Fibroblast of lung (primary cell): ENCODE results near the gene TIMM13.

Experiments used
- EZH2 ChIP-seq: IDR thresholded peaks from 2 replicates; pipeline ENCODE4 v1.5.1; 2012; ENCODE audit warnings: low read length, control low read depth, mild to moderate bottlenecking; ENCODE audit errors: missing control alignments
- TF ChIP-seq, protein P1 (sequence below), 2 donors: IDR thresholded peaks in 1 of 2; conservative IDR thresholded peaks in 1 of 2; 1 replicate in 1 of 2; 2 replicates in 1 of 2; pipeline ENCODE4 v1.5.1; 2011 to 2012; ENCODE audit warnings: low read length in 2 of 2, control low read depth in 1 of 2, inconsistent platforms in 1 of 2, low read depth in 1 of 2, mild to moderate bottlenecking in 1 of 2

DNA sequence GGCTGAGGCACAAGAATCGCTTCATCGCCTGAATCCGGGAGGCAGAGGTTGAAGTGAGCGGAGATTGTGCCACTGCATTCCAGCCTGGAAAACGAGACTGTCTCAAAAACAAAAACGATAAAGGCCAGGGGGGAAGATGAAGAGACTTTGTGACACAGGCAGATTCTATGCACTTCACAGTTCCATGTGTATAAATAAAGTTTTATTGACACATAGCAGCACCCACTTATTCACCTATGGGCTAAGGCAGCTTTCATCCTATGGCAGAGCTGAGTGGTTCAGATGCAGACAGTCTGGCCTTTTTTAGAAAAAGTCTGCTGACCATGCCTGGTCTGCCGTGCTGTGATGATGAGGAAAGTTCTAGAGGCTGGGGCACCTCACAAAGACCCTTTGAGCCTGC lies 23.8 kb upstream of the TIMM13 start:
- TF ChIP-seq EZH2 = no peak
- TF ChIP-seq, protein P1, sequence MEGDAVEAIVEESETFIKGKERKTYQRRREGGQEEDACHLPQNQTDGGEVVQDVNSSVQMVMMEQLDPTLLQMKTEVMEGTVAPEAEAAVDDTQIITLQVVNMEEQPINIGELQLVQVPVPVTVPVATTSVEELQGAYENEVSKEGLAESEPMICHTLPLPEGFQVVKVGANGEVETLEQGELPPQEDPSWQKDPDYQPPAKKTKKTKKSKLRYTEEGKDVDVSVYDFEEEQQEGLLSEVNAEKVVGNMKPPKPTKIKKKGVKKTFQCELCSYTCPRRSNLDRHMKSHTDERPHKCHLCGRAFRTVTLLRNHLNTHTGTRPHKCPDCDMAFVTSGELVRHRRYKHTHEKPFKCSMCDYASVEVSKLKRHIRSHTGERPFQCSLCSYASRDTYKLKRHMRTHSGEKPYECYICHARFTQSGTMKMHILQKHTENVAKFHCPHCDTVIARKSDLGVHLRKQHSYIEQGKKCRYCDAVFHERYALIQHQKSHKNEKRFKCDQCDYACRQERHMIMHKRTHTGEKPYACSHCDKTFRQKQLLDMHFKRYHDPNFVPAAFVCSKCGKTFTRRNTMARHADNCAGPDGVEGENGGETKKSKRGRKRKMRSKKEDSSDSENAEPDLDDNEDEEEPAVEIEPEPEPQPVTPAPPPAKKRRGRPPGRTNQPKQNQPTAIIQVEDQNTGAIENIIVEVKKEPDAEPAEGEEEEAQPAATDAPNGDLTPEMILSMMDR (conservative IDR thresholded peaks at IDR 0.05 in 1 of 2, IDR thresholded peaks at IDR 0.05 in 1 of 2; ENCODE audit: low read depth in 1 of 2, low read length in 2 of 2) = no peak
